NT2/D1 (cell line): ENCODE results near the gene NCL.

Experiments
- DNase-seq: peaks from one replicate; pipeline ENCODE4 v3.0.0-alpha.2; 2011; ENCODE audit warnings: low read depth, low spot score
- H3K27me3 ChIP-seq: 2 replicates; pipeline ENCODE4 v1.6.0; 2011; ENCODE audit warnings: mild to moderate bottlenecking; ENCODE audit not compliant: insufficient read length, insufficient read depth
- H3K36me3 ChIP-seq: 2 replicates; pipeline ENCODE4 v1.6.1; 2011; ENCODE audit warnings: mild to moderate bottlenecking, low read length, mixed read lengths; ENCODE audit not compliant: insufficient read depth, insufficient read length
- H3K4me1 ChIP-seq: 2 replicates; pipeline ENCODE4 v1.5.1; 2011; ENCODE audit not compliant: insufficient read depth, insufficient read length
- H3K4me3 ChIP-seq: 2 replicates; pipeline ENCODE4 v1.5.1; 2011; ENCODE audit warnings: low read depth; ENCODE audit not compliant: insufficient read length
- H3K9ac ChIP-seq: 2 replicates; pipeline ENCODE4 v1.6.0; 2011; ENCODE audit warnings: low read depth; ENCODE audit not compliant: insufficient read length
- H3K9me3 ChIP-seq: 2 replicates; pipeline ENCODE4 v1.5.1; 2011; ENCODE audit warnings: mild to moderate bottlenecking, low read length; ENCODE audit not compliant: insufficient read depth
- SUZ12 ChIP-seq: IDR thresholded peaks from 2 replicates; pipeline ENCODE4 v1.6.1; 2011; ENCODE audit not compliant: insufficient read length, insufficient read depth; ENCODE audit errors: extremely low read depth
- YY1 ChIP-seq: IDR thresholded peaks from 2 replicates; pipeline ENCODE4 v1.6.1; 2011; ENCODE audit not compliant: insufficient read length, insufficient read depth
- ZNF274 ChIP-seq: IDR thresholded peaks from 2 replicates; pipeline ENCODE4 v1.6.1; 2011; ENCODE audit warnings: mild to moderate bottlenecking, low read depth, low read length

Gene NCL

DNA sequence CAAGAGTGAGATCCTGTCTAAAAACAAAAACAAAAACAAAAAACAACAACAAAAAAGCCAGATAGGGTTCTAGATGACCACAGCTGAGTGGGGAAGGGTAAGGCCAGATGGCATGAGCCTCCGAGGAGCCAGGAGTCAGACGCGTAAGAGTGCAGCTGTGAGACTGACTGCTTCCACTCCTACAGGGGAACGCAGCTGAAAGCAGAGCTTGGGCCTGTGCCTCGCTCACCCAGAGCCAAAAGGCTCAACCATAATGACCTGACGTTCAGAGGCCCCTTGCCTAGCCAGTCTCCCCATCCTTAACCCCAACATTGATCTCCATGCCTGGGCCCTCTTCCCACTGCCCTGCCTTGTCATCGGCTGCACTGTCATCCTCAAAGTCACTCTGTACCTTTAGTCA, 26.5 kb upstream of the NCL start:
- no peaks in the 10 kb centered on the region for H3K4me1 ChIP-seq
- DNase-seq: no peak
- no peaks in the 10 kb centered on the region for H3K27me3 ChIP-seq
- TF ChIP-seq SUZ12 (no peak), ZNF274 (no peak), YY1 (no peak)
- H3K9ac ChIP-seq: no peak overlapping the region
- peaks cover 9% of the 10 kb centered on the region for H3K36me3 ChIP-seq
- H3K4me3 ChIP-seq: no peak overlapping the region
- peaks cover 11% of the 10 kb centered on the region; the same call in 1 of the 2 replicates for H3K9me3 ChIP-seq

GRCh38 chr2:231489990-231490389, 25.7 kb upstream of the NCL start:
- DNase-seq: no peak
- no peak overlapping the region for H3K4me3 ChIP-seq

DNA sequence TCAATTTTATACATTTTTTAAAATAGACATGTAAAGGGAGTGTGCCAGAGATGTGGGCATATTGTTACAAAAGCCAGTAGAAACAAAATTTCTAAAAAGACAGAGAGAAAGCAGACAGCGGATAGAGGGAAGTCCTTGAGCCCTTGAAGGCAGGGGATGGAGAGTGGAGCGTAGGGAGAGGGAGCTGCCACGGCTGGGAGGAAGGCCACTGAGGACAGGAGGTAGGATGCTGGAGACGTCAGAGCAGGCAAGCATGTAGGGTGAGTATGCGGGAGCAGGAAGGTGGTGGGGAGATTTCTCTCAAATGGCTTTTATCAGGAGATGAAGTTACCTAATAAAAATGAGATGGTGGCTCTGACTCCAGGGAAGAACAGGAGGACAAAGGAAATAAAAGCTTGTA, 24.0 kb upstream of the NCL start:
- Histone ChIP-seq H3K27me3 (no peaks in the 10 kb centered on the region), H3K4me3 (no peak overlapping the region), H3K36me3 (peaks cover 6% of the 10 kb centered on the region), H3K9me3 (peaks cover 11% of the 10 kb centered on the region; the same call in 1 of the 2 replicates), H3K9ac (no peak overlapping the region), H3K4me1 (no peaks in the 10 kb centered on the region)
- TF ChIP-seq SUZ12: no peak
- no peak for TF ChIP-seq ZNF274
- TF ChIP-seq YY1: no peak
- DNase-seq: no peak

More at GRCh38 chr2:231489990-231490389, 25.7 kb upstream of the NCL start:
- TF ChIP-seq ZNF274: no peak
- no peak for TF ChIP-seq SUZ12
- TF ChIP-seq YY1: no peak
- Histone ChIP-seq H3K36me3 (peaks cover 6% of the 10 kb centered on the region), H3K9me3 (peaks cover 11% of the 10 kb centered on the region; the same call in 1 of the 2 replicates), H3K9ac (no peak overlapping the region), H3K27me3 (no peaks in the 10 kb centered on the region), H3K4me1 (no peaks in the 10 kb centered on the region)

- Histone ChIP-seq H3K36me3 (peaks cover 6% of the 10 kb centered on the region), H3K4me3 (no peak overlapping the region), H3K4me1 (no peaks in the 10 kb centered on the region), H3K27me3 (no peaks in the 10 kb centered on the region), H3K9ac (no peak overlapping the region), H3K9me3 (peaks cover 11% of the 10 kb centered on the region; the same call in 1 of the 2 replicates)
- no peak for DNase-seq
- TF ChIP-seq ZNF274 (no peak), YY1 (no peak), SUZ12 (no peak)
Observed at GRCh38 chr2:231486851-231487596, 22.7 kb upstream of the NCL start.

DNA sequence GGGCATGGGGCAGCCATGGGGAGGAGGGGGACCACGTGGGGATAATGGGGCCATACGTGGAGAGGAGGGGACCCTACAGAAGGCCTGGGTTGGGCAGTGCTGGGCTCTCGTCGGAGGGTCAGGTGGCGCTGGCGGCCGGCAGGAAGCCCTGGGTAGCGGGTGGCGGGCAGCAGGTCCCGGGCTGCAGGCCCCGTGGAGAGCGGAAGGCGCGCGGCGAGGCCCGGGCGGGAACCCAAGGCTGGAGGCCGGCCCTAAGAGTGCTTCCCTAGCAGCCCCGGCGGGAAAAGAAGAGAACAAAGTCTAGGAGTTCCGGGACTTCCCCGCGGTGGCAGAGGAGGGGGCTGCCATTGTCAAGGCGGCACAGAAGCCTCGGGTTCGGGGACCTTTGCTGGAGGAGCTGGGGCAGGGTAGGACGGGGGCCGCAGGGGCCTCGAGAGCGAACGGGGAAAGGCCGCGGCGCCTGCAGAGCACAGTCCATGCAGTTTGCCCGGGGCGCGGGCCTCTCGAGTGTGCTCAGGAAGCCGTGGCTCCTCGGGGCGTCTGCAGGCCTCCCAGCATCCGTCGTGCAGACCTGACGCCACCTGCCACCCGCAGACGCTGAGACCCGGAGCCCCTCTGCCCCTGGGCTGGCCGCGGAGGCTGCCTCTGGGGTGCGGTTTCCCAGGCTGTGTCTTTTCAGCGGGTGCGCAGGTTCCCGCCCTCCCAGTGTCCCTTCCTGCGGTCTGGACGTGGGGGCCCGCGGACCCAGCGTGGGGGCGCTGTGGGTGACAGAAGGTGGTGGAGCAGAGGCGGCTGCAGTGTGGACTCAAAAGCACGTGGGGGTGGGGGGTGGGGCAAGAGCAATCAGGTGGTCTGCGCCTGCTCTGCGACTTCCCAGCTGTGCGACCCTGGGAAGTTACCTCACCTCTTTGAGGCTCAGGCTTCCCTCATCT, 19.4 kb upstream of the NCL start:
- TF ChIP-seq YY1 (no peak), SUZ12 (no peak), ZNF274 (no peak)
- no peaks in the 10 kb centered on the region for H3K36me3 ChIP-seq
- no peak for DNase-seq
- peaks cover 7% of the 10 kb centered on the region for H3K4me1 ChIP-seq
- no peaks in the 10 kb centered on the region for H3K27me3 ChIP-seq
- H3K9ac ChIP-seq: peak overlapping the region; percentile 6
- no peaks in the 10 kb centered on the region for H3K9me3 ChIP-seq
- no peak overlapping the region for H3K4me3 ChIP-seq

DNA sequence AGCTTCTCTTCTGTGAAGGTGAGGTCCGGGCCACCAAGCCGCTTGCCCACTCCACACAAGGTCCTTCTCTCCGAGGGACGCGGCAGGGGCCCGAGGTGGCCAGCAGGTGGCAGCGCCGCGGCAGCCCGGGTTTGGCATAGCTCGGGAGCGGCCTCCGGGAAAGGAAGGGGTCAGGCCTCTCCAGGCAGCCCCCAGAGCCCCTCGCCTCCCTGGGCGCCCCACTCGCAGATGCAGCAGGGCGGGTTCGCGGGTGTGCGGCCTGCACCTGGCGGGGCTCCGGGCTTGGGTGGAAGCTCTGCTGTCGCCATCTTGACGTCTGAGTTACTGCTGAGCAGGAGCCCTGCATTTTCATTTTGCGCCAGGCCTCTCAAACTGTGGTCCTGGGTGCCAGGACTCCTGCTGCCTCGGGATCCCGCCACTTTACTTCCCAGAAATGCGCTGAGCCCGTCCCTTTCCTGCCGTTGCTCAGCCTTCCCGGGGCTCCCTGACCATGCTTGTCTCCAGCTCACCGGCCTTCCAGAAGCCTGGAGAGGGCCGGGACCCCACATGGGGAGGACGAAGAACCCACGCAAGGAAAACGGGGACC, 18.6 kb upstream of the NCL start:
- Histone ChIP-seq H3K27me3 (no peaks in the 10 kb centered on the region), H3K4me1 (peaks cover 7% of the 10 kb centered on the region), H3K9me3 (no peaks in the 10 kb centered on the region), H3K4me3 (no peak overlapping the region), H3K36me3 (no peaks in the 10 kb centered on the region), H3K9ac (peak overlapping the region; percentile 51)
- TF ChIP-seq YY1 (no peak), ZNF274 (no peak), SUZ12 (no peak)
- DNase-seq: no peak

GRCh38 chr2:231480781-231481180, 16.5 kb upstream of the NCL start:
- Histone ChIP-seq H3K9me3 (no peaks in the 10 kb centered on the region), H3K9ac (no peak overlapping the region), H3K27me3 (no peaks in the 10 kb centered on the region), H3K36me3 (no peaks in the 10 kb centered on the region), H3K4me3 (no peak overlapping the region), H3K4me1 (peaks cover 7% of the 10 kb centered on the region)
- DNase-seq: no peak
- TF ChIP-seq SUZ12 (no peak), ZNF274 (no peak), YY1 (no peak)
